ENCODE results near the gene GP9.

- TF ChIP-seq EZH2 (IDR thresholded peaks at IDR 0.05; ENCODE audit: borderline replicate concordance) (no peak), CTCF (IDR thresholded peaks at IDR 0.05; ENCODE audit: poor library complexity) (no peak)
Measured at GRCh38 chr3:129013491-129013891, 47.1 kb upstream of the GP9 start.
